Measurements from ENCODE around the gene UNG. TPM values are rescaled to one million over a fixed set of nuclear protein-coding genes. Genes with fewer than 3 reads are reported as not detected.
A peak's percentile ranks its signal among the peaks of the same experiment; 100 is the strongest.
"Not testable (repeated sequence)": the region's sequence is repeated elsewhere in the genome, so short reads cannot be mapped to it uniquely, and the experiment has no call there.

Gene UNG
- 10 to 100 TPM in 4 of 6 donors, 1 to 10 TPM in 2; 8.2 to 27.6 (median 15.5) TPM for total RNA-seq

DNA sequence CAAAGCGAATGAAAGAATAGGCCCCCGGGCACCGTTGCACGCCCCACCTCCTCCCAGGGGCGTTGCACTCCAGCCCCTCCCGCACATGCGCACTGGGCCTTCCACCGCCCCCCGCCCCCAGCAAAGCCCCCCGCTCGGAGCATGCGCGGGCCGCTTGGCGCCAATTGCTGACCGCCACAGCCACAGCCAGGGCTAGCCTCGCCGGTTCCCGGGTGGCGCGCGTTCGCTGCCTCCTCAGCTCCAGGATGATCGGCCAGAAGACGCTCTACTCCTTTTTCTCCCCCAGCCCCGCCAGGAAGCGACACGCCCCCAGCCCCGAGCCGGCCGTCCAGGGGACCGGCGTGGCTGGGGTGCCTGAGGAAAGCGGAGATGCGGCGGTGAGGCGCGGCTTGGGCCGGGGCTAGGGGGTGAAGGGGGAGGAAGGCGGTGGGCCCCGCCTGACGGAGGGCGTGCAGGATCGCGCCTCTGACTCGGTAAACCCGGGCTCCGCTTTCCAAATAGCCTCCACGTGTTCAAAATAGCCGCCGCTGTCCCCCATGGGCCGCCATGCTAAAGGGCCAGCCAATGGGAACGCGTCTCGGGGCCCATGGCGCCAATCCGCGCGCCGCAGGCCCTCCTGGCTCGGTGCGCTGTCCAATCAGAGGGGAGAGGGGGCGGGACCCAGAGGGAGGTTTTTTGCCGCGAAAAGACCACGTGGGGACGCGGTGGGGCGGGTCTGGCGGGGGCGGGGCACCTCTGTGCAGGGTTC lies at the start of gene UNG:
Gene UNG (plus strand): TSS at position 163 of the 748 bp plus-strand sequence. CDS start 83 bp downstream, at position 246.
- TF ChIP-seq POLR2AphosphoS5 (IDR thresholded peaks at IDR 0.05) (peak; percentile 31 to 32), EP300 (IDR thresholded peaks at IDR 0.05) (no peak)
- Histone ChIP-seq H3K27me3 (no peaks in the 10 kb centered on the region), H3K4me1 (peaks cover 22 to 42% (median 25%) of the 10 kb centered on the region in 4 donors), H3K27ac (peak within 1 kb of the TSS; percentile 68 to 93 (median 86)), H3K9me3 (no peaks in the 10 kb centered on the region), H3K36me3 (peaks cover 0 to 12% (median 5%) of the 10 kb centered on the region in 4 donors), H3K4me3 (peak within 1 kb of the TSS; percentile 79 to 91 (median 82))
- WGBS, 2 donors = 1 to 3% methylated on average over 21 to 37 of the region's 71 CpGs
- peak; percentile 97 for ATAC-seq (ENCODE audit: low FRiP score in 2 of 2)
- peak; percentile 97 to 98 for DNase-seq

DNA sequence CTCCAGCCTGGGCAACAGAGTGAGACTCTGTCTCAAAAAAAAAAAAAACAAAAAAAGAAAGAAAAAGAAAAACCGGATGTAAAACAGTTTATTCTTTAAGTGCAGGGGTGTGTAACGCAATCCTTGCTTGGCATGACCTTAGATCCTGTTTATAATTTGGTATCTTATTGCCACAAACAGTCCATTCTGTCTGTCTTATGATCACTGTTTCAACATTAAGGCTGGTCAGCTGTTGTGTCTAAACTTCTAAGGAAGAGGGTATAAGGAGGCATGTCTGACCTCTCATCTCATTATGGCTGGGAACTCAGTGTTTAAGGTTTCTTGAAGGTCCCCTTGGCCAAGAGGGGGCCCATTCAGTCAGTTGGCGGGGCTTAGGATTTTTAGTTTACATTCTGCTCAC lies 48.7 kb upstream of the UNG start:
- not testable (repeated sequence) for ATAC-seq (ENCODE audit: low FRiP score in 2 of 2); H3K4me3 ChIP-seq; H3K9me3 ChIP-seq; DNase-seq; H3K27me3 ChIP-seq; H3K36me3 ChIP-seq
- peak overlapping the region in 2 of 4 donors; percentile 4 to 52 for H3K27ac ChIP-seq
- TF ChIP-seq EP300 (IDR thresholded peaks at IDR 0.05) = peak in 1 of 4 donors; percentile 58
- peaks cover 6 to 13% (median 10%) of the 10 kb centered on the region in 4 donors for H3K4me1 ChIP-seq
- WGBS, 2 donors = 41 to 62% methylated on average over 3 of the region's 3 CpGs

DNA sequence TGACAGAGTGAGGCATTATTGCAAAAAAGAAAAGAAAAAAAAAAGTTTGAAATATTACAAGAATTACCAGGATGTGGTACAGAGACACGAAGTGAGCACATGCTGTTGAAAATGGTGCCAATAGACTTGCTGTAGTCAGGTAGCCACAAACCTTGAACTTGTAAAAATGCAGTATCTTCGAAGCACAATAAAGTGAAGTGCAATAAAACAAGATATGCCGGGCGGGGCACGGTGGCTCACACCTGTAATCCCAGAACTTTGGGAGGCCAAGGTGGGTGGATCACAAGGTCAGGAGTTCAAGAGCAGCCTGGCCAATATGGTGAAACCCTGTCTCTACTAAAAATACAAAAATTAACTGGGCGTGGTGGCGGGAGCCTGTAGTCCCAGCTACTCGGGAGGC lies 47.6 kb upstream of the UNG start:
- H3K4me3 ChIP-seq; H3K9me3 ChIP-seq; H3K27me3 ChIP-seq; H3K36me3 ChIP-seq; ATAC-seq (ENCODE audit: low FRiP score in 2 of 2); DNase-seq: not testable (repeated sequence)
- WGBS, 2 donors = 74 to 81% methylated on average over 8 of the region's 8 CpGs
- Histone ChIP-seq H3K4me1 (peaks cover 11 to 23% (median 16%) of the 10 kb centered on the region in 4 donors), H3K27ac (peak overlapping the region in 1 of 4 donors; percentile 52)

DNA sequence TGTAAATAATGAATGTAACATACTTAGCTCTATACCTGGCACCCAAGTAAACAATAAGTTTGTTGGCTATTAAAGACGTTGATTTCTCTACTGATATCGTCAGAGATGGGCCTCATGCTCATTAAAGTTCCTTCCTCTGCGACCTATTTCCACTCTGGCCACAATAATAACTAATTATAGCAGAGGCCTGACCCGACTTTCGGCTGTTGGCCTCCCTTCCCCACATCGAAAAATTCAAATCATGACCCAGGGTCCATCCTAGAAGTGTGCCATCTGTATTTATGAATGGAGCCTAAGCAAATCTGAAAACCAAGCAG lies 45.3 kb upstream of the UNG start:
- Histone ChIP-seq H3K27me3 (no peaks in the 10 kb centered on the region), H3K4me1 (peaks cover 11 to 23% (median 16%) of the 10 kb centered on the region in 4 donors), H3K27ac (peak overlapping the region; percentile 83 to 93 (median 91)), H3K9me3 (no peaks in the 10 kb centered on the region), H3K36me3 (no peaks in the 10 kb centered on the region), H3K4me3 (peak overlapping the region; percentile 80 to 99 (median 94))
- DNase-seq = no peak
- WGBS, 2 donors = 9 to 10% methylated on average over 6 of the region's 6 CpGs
- TF ChIP-seq POLR2AphosphoS5 (IDR thresholded peaks at IDR 0.05) (no peak), EP300 (IDR thresholded peaks at IDR 0.05) (no peak), POLR2A (IDR thresholded peaks at IDR 0.05) (no peak)
- TF ChIP-seq, protein P1, sequence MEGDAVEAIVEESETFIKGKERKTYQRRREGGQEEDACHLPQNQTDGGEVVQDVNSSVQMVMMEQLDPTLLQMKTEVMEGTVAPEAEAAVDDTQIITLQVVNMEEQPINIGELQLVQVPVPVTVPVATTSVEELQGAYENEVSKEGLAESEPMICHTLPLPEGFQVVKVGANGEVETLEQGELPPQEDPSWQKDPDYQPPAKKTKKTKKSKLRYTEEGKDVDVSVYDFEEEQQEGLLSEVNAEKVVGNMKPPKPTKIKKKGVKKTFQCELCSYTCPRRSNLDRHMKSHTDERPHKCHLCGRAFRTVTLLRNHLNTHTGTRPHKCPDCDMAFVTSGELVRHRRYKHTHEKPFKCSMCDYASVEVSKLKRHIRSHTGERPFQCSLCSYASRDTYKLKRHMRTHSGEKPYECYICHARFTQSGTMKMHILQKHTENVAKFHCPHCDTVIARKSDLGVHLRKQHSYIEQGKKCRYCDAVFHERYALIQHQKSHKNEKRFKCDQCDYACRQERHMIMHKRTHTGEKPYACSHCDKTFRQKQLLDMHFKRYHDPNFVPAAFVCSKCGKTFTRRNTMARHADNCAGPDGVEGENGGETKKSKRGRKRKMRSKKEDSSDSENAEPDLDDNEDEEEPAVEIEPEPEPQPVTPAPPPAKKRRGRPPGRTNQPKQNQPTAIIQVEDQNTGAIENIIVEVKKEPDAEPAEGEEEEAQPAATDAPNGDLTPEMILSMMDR (IDR thresholded peaks at IDR 0.05) = no peak
- ATAC-seq (ENCODE audit: low FRiP score in 2 of 2) = no peak

DNA sequence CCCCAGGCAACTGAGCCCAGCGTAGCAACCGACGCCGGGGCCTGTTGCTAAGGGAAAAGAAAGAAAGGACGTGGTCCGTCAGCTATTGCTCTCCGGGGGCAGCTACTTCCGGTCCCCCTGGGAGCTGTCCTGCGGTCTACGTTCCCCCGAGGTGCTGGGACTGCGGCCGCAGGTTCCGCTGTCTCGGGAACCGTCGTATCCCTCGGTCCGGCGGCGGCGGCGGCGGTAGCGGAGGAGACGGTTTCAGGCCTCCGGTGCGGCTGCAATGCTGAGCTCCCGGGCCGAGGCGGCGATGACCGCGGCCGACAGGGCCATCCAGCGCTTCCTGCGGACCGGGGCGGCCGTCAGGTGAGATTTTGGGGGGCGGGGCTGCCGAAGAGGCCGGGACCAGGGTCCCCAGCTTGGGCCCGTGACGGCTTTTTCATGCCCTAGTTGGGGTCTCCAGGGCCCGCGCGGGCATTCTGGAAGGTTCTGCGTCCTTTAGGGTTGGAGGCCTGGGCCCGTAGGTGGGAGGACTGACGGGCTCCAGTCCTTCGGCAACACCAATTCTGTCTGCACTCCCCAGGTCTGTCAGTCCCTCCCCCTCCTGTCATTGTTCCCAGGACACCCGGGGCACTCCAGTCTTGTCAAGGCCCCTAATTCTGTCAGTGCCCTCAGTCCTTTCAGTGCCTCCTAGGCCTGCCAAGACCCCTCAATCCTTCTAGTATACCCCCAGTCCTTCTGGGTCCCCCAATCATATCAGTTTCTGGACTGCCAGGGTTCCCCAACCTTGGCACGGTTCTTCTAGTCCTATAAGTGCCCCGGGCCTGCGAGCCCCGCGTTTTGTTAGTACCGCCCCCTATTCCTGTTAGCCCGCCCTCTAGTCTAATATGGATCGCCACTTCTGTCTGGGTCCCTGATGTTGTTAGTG lies 44.7 kb upstream of the UNG start, which contains the start of gene USP30:
Gene USP30 (plus strand): TSS at position 163 of the 910 bp plus-strand sequence. CDS start 103 bp downstream, at position 266.
- H3K4me1 ChIP-seq = peaks cover 11 to 23% (median 16%) of the 10 kb centered on the region in 4 donors
- peak; percentile 96 to 98 for ATAC-seq (ENCODE audit: low FRiP score in 2 of 2)
- peak within 1 kb of the TSS; percentile 83 to 93 (median 91) for H3K27ac ChIP-seq
- H3K27me3 ChIP-seq = no peaks in the 10 kb centered on the region
- peak within 1 kb of the TSS; percentile 80 to 99 (median 94) for H3K4me3 ChIP-seq
- peaks cover 0 to 3% (median under 1%) of the 10 kb centered on the region in 4 donors for H3K36me3 ChIP-seq
- peak; percentile 87 to 95 for DNase-seq
- TF ChIP-seq POLR2AphosphoS5 (IDR thresholded peaks at IDR 0.05) = peak; percentile 61 to 82
- TF ChIP-seq, protein P1 (IDR thresholded peaks at IDR 0.05) = no peak
- peak in 3 of 4 donors; percentile 28 to 51 (median 44) for TF ChIP-seq POLR2A (IDR thresholded peaks at IDR 0.05)
- WGBS, 2 donors = 1% methylated on average over 23 to 46 of the region's 61 CpGs
- H3K9me3 ChIP-seq = no peaks in the 10 kb centered on the region

Data from upper lobe of left lung (tissue), 6 donors.